Activated CD4-positive, alpha-beta T cell treated with anti-CD3 and anti-CD28 coated beads, Interleukin-2, amount 50 U/mL, for 16 hours (primary cell): Measurements from ENCODE around the gene GABBR2.

Experiments
- DNase-seq: peaks from one replicate; pipeline ENCODE4 v3.0.0-alpha.2; 2020

The GABBR2 gene

DNA sequence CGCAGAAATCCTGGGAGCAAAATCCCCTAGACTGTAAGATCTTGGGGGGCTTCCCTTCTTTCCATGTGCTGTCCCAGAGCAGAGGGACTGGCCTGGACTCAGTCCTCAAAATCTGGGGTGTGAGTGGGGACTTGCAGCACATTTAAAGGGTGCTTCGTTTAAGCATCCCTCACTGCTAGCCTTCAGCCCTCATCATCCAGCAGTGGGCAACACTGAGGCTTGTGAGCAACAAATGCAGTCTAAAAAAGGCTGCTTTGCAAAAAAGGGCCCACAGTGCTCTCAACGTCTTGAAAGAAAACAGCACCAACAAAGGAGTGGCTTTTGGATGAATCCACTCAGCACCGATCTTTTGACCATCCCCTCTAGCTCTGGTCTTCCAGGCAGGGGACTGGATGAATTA is 325.0 kb downstream of the GABBR2 start:
- no peak for DNase-seq

DNA sequence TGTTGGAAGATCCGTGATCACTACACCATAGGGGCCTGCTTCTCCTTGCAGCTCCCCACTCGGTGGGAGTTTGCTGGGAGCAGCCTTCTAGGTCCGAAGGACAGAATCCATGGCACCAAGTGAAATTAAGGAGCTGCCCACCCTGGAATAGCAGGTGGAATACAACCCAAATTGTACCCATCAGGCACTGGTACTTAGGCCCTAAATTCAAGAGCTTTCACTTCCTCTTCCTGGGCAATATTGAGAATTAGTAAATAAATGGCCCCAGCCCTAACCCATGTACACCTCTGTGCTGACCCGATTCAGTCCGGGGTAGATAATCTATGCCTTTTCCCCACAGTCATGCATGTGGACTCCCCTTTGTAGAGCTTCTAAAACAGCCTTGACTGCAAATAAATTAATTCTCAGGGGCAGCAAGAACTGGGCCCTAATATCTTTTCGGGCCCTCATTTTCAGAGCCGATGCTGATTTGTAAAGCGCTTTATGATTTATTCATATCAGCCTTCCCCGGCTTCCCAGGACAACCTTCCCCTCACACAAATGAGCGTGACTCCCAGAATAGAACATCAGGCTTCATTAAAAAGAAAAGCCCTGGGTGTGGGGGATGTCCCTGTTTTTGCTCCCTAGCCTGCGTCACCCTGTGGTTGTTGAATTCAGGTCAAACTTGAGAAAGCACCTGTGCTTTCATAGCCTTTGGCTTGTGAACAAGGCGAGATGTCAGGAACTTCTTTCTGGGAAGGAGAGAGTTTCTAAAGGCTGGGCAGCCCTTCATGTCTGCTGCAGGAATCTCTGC is 327.2 kb downstream of the GABBR2 start:
- DNase-seq = no peak

DNA sequence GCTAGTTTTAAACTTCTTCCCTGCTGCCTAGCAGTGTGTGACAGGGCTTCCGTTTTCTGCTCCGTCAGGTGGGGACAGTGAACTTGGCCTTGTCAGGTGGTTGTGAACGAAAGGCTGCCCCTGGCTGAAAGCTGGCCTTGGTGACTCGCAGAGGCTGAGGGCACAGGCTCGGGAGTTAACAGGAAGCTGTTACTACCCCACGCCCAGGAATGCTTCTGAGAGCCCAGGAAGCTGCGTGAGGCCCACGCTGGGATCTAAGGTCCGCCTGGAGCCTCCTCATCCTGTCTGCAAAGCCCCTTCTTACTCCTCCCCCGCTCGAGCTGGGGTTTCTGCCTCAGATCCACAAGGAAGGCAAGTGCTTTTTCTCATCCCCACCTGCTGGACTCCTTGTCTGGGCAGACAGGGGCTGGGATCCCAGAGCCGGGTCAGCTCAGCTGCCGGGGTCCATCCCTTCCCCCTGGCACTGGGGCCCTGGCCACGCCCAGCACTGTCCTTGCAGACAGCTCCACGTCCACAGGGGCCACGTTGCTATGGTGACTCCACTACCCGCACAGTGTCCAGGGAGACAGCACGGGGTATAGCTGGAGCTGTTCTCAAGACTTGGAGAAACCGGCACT is 328.6 kb downstream of the GABBR2 start:
- DNase-seq = no peak

DNA sequence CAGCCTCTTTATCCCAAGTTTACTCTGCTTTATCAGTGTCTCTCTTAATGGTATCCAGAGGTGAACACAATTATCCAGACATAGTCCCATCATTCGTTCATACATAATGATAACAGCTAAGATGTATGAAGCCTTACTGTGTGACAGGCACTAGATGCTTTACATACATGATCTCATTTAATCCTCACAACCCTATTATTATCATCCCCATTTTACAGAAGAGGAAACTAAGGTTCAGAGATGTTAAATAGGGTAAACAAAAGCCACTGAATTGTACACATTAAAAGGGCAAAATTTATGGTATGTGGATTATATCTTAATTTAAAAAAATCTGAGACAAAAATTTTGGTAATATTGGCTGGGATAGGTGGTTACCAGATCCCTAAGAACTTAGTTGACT is 329.2 kb downstream of the GABBR2 start:
- DNase-seq = no peak

DNA sequence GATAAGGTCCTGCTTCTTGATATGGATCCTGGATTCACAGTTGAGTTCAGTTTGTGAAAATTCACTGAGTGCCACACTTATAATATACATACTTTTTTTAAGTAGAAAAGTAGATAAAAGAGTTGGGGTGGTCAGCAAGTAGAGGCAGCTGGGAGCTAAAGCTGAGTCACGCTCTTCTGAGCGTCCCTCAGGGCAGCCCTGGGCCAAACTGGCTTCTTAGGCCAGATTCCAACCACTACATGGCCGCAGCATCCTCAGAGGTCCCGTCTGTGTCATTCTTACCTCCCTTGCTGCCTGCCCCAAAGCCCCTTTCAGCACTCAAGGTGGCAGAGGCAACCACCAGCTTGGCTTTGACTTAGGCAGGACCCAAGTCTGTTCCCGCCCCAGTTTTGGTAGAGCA is 329.9 kb downstream of the GABBR2 start:
- no peak for DNase-seq

DNA sequence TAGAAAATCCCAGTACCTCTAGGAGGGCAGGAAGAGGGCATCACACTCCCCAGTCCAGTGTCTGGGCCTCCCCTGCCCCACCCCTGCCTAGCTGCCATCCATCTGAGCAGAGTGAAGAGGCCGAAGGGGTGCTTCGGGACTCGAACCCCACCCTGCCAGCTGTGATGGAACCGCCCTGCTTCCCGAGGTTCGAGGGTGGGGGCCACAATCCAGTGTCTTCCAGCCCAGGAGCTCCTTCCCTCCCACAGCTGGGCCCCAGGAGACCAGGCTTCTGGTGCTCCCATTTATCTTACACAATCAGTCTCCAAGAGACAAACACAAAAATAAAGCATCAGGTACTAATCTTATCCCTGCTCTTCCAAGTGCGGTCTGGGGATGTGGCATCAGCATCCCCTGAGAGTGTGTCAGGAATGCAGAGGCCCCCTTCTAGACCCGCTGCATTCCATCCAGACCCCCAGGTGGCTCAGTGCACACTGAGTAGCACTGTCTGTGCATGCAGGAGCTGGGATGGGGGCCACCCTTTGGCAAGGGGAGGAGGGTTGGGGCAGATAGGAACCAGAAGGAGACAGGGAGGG is 330.4 kb downstream of the GABBR2 start:
- DNase-seq = no peak

DNA sequence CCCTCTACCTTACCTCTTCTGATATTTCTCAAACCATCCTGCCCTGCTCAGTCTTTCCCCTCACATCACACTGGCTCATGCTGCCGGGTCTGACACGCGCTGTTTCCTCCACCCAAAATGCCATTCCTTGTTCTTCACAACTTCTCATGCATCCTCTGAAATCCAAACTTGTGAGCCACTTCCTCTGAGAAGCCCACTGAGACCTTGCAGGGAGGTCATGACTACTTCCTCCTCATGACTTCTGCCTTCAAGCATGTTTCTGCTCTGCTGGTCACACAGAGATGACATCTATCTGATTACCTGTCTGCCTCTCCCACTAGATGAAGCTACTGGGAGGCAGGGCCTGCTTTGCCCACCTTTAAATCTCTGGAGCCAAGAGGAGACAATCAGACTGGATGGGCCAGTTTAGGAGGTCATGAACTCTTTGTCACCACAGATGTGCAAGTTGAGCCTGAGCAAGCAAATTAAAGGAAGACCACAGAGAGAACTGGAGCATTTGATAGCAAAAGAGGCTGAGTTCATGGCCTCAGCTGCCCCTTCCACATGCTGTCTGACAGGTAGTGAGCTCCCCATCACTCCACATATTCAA is 333.5 kb downstream of the GABBR2 start:
- no peak for DNase-seq

DNA sequence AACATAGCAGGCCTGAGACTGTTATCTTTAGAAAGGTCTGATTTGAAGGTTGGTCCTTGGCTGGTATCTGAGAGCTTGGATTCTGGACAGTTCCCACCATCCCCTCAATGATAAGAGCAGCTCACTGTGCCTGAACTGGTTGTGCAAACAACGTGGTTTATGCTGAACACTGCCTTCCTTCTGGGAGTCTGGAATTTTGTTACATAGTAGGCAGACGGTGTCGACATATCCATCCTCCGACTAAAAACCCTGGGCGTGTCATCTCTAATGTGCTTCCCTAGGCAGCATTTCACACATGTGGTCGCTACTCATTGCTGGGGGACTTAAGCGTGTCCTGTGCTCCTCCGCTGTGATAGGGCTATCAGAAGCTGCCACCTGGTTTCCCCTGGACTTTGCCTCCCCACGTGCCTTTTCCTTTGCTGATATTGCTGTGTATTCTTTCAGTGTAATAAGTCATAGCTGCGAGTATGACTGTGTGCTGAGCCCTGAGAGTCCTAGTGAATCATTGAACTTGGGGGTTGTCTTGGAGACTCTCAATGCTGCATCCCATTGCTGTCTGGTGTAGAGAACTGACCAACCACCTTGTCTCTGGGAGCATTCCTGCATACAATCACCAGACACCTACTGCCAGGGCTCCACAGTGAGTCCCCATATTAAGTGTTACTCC is 334.2 kb downstream of the GABBR2 start:
- DNase-seq = no peak

DNA sequence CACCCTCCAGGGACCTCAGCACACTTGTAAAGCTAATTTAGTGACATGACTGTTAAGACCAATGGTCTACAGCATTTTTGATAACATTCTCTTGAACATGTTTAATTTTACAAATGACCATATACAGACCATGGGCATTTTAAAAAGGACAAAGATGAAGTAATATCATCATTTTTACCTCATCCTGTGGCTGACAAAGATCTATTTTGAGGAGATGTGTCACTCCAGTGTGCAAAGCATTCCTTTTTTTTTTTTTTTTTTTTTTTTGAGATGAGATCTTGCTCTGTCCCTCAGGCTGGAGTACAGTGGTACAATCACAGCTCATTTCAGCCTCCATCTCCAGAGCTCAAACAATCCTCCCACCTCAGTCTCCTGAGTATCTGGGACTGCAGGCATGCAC is 335.1 kb downstream of the GABBR2 start:
- DNase-seq = no peak

DNA sequence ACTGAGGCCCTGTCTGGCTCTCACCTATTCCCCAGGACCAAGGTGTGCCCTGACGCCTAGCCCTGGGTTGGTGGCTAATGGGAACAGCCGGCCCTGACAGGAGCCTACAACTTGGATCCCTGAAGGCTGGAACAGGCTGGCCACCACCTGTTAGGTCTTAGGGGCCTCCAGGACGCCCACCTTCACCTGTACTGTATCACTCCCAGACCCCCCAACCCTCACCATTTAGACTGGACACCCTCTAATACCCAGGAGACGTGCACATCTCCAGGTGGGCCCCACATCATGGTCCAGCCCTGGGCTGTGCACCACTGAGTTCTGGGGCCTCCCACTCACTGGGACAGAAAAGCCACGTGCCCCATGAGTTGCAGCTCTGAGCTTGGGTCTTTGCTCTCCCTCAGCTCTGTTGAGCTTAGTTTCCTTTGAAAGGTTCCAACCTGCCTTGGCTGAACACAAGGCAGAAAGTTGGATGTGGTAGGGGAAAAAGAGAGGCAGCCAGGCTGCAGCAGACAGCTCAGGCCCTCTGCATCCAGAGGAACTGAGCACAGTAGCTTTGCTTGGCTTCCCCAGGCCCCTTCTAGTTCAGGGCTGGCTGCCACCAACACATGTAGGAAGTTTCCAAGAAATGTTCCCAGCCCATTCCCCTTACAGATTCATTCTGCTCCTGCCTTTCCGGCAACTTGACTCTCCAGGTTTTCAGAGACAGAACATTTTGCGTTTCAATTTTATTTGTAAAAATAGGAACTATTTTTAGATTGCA is 336.5 kb downstream of the GABBR2 start:
- DNase-seq = no peak

DNA sequence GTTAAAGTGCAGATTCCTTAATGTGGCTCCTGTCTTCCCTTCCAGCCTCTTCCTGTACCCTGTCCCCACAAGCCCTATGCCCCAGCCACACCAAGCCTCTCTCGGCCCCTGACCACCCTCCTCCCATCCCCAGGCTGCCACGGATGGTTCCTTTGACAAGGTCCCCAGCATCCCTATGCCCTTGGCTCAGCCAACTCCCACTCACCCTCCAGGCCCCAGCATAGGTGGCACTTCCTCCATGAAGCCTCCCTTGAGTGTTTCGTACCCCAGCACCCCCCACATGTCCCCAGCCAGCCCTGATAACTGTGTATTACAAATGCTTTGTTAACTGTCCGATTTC is 337.8 kb downstream of the GABBR2 start:
- DNase-seq = no peak

DNA sequence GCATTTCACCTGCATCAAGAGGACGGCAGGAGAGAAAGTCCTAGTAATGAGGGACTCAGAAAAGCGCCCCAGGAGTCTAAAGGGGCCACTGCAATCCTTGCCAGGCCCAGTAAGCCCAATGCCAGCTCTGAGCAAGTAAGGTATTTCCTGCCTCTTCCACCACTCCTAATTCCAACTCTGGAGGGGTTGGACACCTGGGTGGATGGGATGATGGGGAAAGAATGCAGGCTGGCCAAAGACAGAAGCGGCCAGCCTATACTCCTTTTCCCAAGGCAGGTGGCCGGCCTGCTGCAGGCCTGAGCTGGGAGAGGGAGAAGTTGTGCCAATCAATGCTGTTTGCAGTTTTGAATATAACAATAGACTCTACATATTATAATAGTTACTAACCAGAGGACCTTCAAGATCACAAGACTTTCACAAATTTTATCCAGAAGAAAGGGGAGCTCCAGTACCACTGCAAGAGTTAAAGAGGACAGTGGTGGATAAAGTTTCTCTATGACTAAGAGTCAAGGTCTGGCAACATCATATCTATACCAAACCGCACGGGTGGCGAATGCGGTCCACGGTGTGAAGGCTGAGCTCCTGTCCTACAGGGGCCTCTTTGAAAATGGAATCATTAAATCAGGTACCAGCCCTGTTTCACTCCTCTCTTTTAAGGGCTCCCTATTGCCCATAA is 338.3 kb downstream of the GABBR2 start:
- DNase-seq = no peak

DNA sequence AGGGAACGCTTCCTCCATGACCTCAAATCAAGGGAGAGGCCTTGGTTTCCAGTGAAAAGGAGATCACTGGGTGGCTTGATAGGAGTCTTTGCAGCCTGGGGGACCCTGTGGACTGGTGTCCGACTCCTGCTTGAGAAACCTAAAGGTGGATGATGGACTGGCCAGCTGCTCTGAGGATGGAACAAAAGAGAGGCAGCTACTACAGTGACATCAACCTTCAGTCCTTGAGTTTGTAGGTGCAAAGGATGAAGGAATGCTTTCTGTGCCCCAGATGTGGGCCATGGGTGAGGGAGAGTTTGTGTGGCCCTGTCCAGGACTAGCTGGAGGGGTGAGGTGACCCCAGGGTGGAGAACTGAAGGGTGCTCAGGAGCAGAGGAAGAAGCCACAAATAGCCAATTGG is 338.8 kb downstream of the GABBR2 start:
- no peak for DNase-seq

DNA sequence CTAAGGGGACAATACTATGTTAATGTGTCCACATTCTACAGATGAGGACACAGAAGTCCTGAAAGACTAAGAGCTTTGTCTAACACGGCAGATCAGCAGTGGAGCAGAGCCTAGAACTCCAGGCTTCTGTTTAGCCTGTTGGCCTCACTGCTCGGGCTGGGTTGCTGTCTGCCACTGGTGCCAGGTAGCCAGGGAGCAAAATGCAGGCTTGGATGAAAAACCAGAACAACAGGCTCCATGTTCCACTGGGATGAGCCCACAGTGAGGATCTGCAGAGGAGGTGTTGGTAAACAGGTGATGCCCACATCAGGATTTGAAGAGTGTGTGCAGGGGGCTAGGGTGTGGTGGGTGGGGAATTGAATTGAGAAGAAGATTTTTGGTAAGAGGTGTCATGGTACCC is 339.3 kb downstream of the GABBR2 start:
- DNase-seq = no peak

DNA sequence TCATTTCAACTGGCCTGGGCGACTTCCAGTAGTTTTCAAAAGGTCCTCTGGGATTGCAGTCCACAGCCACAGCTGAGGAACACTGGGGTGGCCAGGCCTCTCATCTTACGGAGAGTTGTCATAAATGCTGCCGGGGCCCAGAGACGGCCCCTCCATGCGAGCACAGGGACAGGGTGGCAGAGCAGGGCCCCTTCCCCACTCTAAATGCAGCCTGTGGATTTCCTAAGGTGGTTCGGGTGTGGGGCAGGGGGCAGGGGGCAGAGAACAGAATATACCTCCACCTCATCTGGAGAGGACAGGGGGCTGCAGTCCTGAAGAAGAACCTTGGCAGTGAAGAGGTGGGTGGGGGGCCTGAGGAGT is 339.7 kb downstream of the GABBR2 start:
- no peak for DNase-seq

DNA sequence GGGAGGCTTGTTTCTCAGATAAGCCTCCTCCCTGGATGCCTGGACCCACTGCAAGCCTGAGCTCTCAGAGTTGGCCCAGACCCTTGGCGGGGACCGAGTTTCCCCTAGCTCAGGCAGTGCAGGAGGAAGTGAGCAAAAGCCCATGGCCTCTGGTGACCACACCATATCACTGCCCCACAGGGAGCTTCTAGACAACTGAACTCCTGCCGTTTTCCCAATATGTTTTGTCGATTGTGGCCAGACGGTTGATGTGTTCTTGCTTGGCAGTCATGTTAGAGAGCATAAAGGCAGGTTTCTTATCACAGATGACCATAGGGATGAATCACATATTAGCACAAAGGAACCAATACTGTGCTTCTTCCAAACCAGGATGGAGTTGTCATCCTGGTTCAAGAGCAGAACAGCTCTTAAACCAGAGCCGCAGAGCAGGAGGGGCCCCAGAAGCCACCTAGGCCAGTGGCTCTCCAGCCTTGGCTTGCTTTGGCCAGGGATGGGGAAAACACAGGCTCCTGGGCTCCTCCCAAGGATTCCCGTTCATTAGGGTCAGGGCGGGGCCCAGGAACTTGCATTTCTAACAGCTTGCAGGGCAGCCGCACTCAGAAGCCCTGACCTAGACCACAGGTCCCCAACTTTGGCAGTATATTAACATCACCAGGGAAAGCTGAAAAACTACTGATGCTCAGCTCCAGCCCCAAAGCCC is 340.2 kb downstream of the GABBR2 start:
- DNase-seq = no peak

DNA sequence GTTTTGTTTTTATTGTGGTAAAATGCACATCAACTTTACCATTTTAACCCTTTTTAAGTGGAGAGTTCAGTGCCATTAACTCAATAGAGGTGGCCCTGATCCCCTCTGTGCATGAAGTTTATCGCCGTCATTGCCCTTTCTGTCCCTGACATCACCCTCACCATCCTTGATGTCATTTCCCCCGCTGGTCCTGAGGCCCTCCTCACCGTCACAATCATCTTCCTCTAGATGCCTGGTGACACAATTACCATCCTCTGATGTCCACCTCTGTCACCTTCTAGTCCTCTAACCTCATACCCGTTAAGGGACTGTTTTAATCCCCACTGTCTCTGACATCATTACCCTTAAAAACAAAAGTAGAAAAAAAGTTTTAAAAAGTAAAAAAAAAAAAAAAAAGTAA is 340.8 kb downstream of the GABBR2 start:
- no peak for DNase-seq

DNA sequence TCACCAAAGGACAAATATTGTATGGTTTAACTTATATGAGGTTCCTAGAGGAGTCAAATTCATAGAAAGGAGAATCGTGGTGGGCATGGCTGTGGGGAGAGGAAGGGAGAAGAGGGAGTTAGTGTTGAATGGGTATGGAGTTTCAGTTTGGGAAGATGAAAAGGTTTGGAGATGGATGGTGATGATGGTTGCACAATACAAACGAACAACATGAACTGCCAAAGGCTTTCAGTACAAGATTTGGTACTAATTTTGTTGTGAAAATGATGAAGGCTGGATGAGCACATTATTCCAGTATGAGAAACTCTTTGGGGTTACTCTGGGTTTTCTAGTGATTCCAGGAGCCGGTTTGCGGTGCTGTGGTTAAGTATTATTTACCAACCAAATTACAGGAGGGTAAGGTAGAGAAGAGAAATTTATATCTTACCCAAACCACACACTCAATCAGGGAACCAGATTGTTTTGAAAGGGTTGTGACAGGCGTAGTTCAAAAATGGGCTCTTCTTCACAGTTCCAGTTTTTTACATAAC is 341.3 kb downstream of the GABBR2 start:
- DNase-seq = no peak

DNA sequence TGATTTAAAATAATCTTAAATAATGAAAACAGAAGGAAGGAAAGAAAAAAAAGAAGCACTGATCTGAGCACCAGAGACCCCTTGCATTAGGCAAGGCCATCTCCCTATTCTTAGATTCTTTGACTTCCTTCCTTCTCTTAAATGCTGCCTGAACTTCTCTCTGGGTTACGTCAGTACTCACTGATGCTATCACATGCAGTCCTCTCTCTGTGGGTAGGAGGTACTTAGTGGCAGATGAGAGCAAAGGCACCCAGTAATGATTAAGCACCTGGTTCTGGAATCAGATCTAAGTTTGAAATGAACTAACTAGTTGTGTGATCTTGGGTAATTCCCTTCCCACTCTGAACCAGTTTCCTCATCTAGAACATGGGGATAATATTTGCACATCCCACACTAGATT is 343.0 kb downstream of the GABBR2 start:
- DNase-seq = no peak

DNA sequence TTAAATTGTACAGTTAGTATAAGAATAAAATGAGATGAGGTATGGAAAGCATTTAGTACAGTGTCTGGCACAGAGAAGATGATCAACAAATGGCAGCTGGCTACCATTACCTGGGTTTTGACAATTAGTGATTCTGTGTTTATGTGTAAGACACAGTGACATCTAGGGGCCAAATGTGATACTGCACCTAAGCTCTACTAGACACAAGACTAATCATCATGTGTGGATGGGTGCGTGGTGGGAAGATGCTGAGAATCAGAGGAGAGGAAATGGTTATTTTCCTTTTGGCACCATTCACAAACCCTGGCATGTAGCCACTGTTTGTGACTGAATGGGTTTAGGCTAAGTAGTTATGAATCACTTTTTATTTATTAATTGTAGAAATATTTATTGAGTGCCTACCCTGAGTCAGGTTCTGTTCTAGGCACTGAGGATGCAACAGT is 343.5 kb downstream of the GABBR2 start:
- DNase-seq = peak; percentile 35

DNA sequence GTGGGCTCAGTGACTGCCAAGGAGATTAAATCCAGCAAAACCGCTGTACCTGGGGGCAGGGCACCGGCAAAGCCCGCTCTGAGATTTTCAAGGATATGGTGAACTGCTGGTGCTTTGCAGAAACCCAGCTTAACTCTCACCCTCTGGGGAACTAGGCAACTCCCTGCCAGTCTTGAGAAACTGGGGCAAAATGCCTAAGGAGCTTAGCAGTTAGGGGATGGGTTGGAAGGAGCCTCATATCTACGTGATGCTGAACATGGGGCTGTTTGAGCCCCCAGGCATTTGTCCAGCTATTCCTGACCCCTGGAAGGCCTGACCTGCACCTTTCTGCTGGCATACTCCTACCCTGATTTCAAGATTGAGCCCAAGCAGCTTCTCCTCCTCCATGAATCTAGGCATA is 344.6 kb downstream of the GABBR2 start:
- DNase-seq = no peak
